Measurements from ENCODE around the gene ANKH.
"Not testable (repeated sequence)": the region's sequence is repeated elsewhere in the genome, so short reads cannot be mapped to it uniquely, and the experiment has no call there.

The ANKH gene

GRCh38 chr5:14871214-14872069 lies at the start of gene ANKH:
Gene ANKH (minus strand): TSS chr5:14871778. CDS start chr5:14871447, 331 bp downstream.
- no peak within 1 kb of the TSS for H3K27ac ChIP-seq (ENCODE audit: low read length)

GRCh38 chr5:14920121-14920520 lies 48.5 kb upstream of the ANKH start:
- no peaks in the 10 kb centered on the region for H3K36me3 ChIP-seq (ENCODE audit: control insufficient read depth, insufficient read depth, low read length)
- H3K4me3 ChIP-seq (ENCODE audit: low read length), result no peak overlapping the region
- no CpG with 5 or more reads among the region's 3 CpGs for WGBS (ENCODE audit: insufficient coverage, insufficient read length)
- no peaks in the 10 kb centered on the region for H3K4me1 ChIP-seq (ENCODE audit: control insufficient read depth, insufficient read depth, low read length)
- H3K27ac ChIP-seq (ENCODE audit: low read length), result no peak overlapping the region
- no peak for DNase-seq (ENCODE audit: low read depth, low spot score)
- no peaks in the 10 kb centered on the region for H3K9me3 ChIP-seq (ENCODE audit: control insufficient read depth, insufficient read depth, low read length)
- H3K27me3 ChIP-seq (ENCODE audit: control insufficient read depth, insufficient read depth, low read length), result no peaks in the 10 kb centered on the region

More at GRCh38 chr5:14871214-14872069, at the start of gene ANKH:
- H3K4me3 ChIP-seq (ENCODE audit: low read length), result peak within 1 kb of the TSS; percentile 88
- no CpG with 5 or more reads among the region's 115 CpGs for WGBS (ENCODE audit: insufficient coverage, insufficient read length)
- DNase-seq (ENCODE audit: low read depth, low spot score), result no peak
- H3K9me3 ChIP-seq (ENCODE audit: control insufficient read depth, insufficient read depth, low read length), result no peaks in the 10 kb centered on the region
- H3K4me1 ChIP-seq (ENCODE audit: control insufficient read depth, insufficient read depth, low read length), result 0 out of 2 replicates have a peak, but pooled peaks cover 2% of the 10 kb centered on the region
- H3K36me3 ChIP-seq (ENCODE audit: control insufficient read depth, insufficient read depth, low read length), result no peaks in the 10 kb centered on the region
- H3K27me3 ChIP-seq (ENCODE audit: control insufficient read depth, insufficient read depth, low read length), result peaks cover 2% of the 10 kb centered on the region; the same call in 1 of the 2 replicates

GRCh38 chr5:14919106-14919505 lies 47.5 kb upstream of the ANKH start:
- not testable (repeated sequence) for H3K4me1 ChIP-seq (ENCODE audit: control insufficient read depth, insufficient read depth, low read length); H3K27me3 ChIP-seq (ENCODE audit: control insufficient read depth, insufficient read depth, low read length); DNase-seq (ENCODE audit: low read depth, low spot score); H3K36me3 ChIP-seq (ENCODE audit: control insufficient read depth, insufficient read depth, low read length); H3K4me3 ChIP-seq (ENCODE audit: low read length); H3K9me3 ChIP-seq (ENCODE audit: control insufficient read depth, insufficient read depth, low read length); H3K27ac ChIP-seq (ENCODE audit: low read length)
- no CpG with 5 or more reads among the region's 2 CpGs for WGBS (ENCODE audit: insufficient coverage, insufficient read length)

GRCh38 chr5:14917719-14918118 lies 46.1 kb upstream of the ANKH start:
- no peaks in the 10 kb centered on the region for H3K27me3 ChIP-seq (ENCODE audit: control insufficient read depth, insufficient read depth, low read length)
- H3K9me3 ChIP-seq (ENCODE audit: control insufficient read depth, insufficient read depth, low read length), result no peaks in the 10 kb centered on the region
- no CpG with 5 or more reads among the region's 2 CpGs for WGBS (ENCODE audit: insufficient coverage, insufficient read length)
- no peak overlapping the region for H3K27ac ChIP-seq (ENCODE audit: low read length)
- H3K36me3 ChIP-seq (ENCODE audit: control insufficient read depth, insufficient read depth, low read length), result no peaks in the 10 kb centered on the region
- no peak overlapping the region for H3K4me3 ChIP-seq (ENCODE audit: low read length)
- no peak for DNase-seq (ENCODE audit: low read depth, low spot score)
- H3K4me1 ChIP-seq (ENCODE audit: control insufficient read depth, insufficient read depth, low read length), result no peaks in the 10 kb centered on the region

- Histone ChIP-seq H3K9me3 (ENCODE audit: control insufficient read depth, insufficient read depth, low read length) (no peaks in the 10 kb centered on the region), H3K27me3 (ENCODE audit: control insufficient read depth, insufficient read depth, low read length) (no peaks in the 10 kb centered on the region), H3K27ac (ENCODE audit: low read length) (no peak overlapping the region), H3K36me3 (ENCODE audit: control insufficient read depth, insufficient read depth, low read length) (no peaks in the 10 kb centered on the region), H3K4me1 (ENCODE audit: control insufficient read depth, insufficient read depth, low read length) (no peaks in the 10 kb centered on the region), H3K4me3 (ENCODE audit: low read length) (no peak overlapping the region)
- no peak for DNase-seq (ENCODE audit: low read depth, low spot score)
- no CpG with 5 or more reads among the region's 10 CpGs for WGBS (ENCODE audit: insufficient coverage, insufficient read length)
These were observed 43.8 kb upstream of the ANKH start for GRCh38 chr5:14915291-14915952.

GRCh38 chr5:14914623-14915260 lies 43.2 kb upstream of the ANKH start:
- Histone ChIP-seq H3K27me3 (ENCODE audit: control insufficient read depth, insufficient read depth, low read length) (no peaks in the 10 kb centered on the region), H3K4me3 (ENCODE audit: low read length) (no peak overlapping the region), H3K27ac (ENCODE audit: low read length) (no peak overlapping the region), H3K9me3 (ENCODE audit: control insufficient read depth, insufficient read depth, low read length) (no peaks in the 10 kb centered on the region), H3K4me1 (ENCODE audit: control insufficient read depth, insufficient read depth, low read length) (no peaks in the 10 kb centered on the region), H3K36me3 (ENCODE audit: control insufficient read depth, insufficient read depth, low read length) (no peaks in the 10 kb centered on the region)
- DNase-seq (ENCODE audit: low read depth, low spot score), result no peak
- WGBS (ENCODE audit: insufficient coverage, insufficient read length), result no CpG with 5 or more reads among the region's 8 CpGs

GRCh38 chr5:14914193-14914592 lies 42.6 kb upstream of the ANKH start:
- Histone ChIP-seq H3K9me3 (ENCODE audit: control insufficient read depth, insufficient read depth, low read length) (no peaks in the 10 kb centered on the region), H3K27ac (ENCODE audit: low read length) (no peak overlapping the region), H3K36me3 (ENCODE audit: control insufficient read depth, insufficient read depth, low read length) (no peaks in the 10 kb centered on the region), H3K4me3 (ENCODE audit: low read length) (no peak overlapping the region), H3K27me3 (ENCODE audit: control insufficient read depth, insufficient read depth, low read length) (no peaks in the 10 kb centered on the region), H3K4me1 (ENCODE audit: control insufficient read depth, insufficient read depth, low read length) (no peaks in the 10 kb centered on the region)
- no peak for DNase-seq (ENCODE audit: low read depth, low spot score)
- WGBS (ENCODE audit: insufficient coverage, insufficient read length), result no CpG with 5 or more reads among the region's 7 CpGs

- DNase-seq (ENCODE audit: low read depth, low spot score), result no peak
- Histone ChIP-seq H3K36me3 (ENCODE audit: control insufficient read depth, insufficient read depth, low read length) (no peaks in the 10 kb centered on the region), H3K27me3 (ENCODE audit: control insufficient read depth, insufficient read depth, low read length) (no peaks in the 10 kb centered on the region), H3K27ac (ENCODE audit: low read length) (no peak overlapping the region), H3K9me3 (ENCODE audit: control insufficient read depth, insufficient read depth, low read length) (no peaks in the 10 kb centered on the region), H3K4me3 (ENCODE audit: low read length) (no peak overlapping the region), H3K4me1 (ENCODE audit: control insufficient read depth, insufficient read depth, low read length) (no peaks in the 10 kb centered on the region)
- 100% methylated on average over 1 of the region's 5 CpGs for WGBS (ENCODE audit: insufficient coverage, insufficient read length)
These were observed 41.5 kb upstream of the ANKH start for GRCh38 chr5:14913096-14913495.

GRCh38 chr5:14912206-14912605 lies 40.6 kb upstream of the ANKH start:
- no peaks in the 10 kb centered on the region for H3K4me1 ChIP-seq (ENCODE audit: control insufficient read depth, insufficient read depth, low read length)
- no peak overlapping the region for H3K27ac ChIP-seq (ENCODE audit: low read length)
- WGBS (ENCODE audit: insufficient coverage, insufficient read length), result 100% methylated on average over 1 of the region's 7 CpGs
- no peaks in the 10 kb centered on the region for H3K36me3 ChIP-seq (ENCODE audit: control insufficient read depth, insufficient read depth, low read length)
- H3K27me3 ChIP-seq (ENCODE audit: control insufficient read depth, insufficient read depth, low read length), result no peaks in the 10 kb centered on the region
- no peak overlapping the region for H3K4me3 ChIP-seq (ENCODE audit: low read length)
- DNase-seq (ENCODE audit: low read depth, low spot score), result no peak
- no peaks in the 10 kb centered on the region for H3K9me3 ChIP-seq (ENCODE audit: control insufficient read depth, insufficient read depth, low read length)

- Histone ChIP-seq H3K9me3 (ENCODE audit: control insufficient read depth, insufficient read depth, low read length) (no peaks in the 10 kb centered on the region), H3K4me3 (ENCODE audit: low read length) (no peak overlapping the region), H3K4me1 (ENCODE audit: control insufficient read depth, insufficient read depth, low read length) (no peaks in the 10 kb centered on the region), H3K27ac (ENCODE audit: low read length) (no peak overlapping the region), H3K36me3 (ENCODE audit: control insufficient read depth, insufficient read depth, low read length) (no peaks in the 10 kb centered on the region), H3K27me3 (ENCODE audit: control insufficient read depth, insufficient read depth, low read length) (no peaks in the 10 kb centered on the region)
- no peak for DNase-seq (ENCODE audit: low read depth, low spot score)
- WGBS (ENCODE audit: insufficient coverage, insufficient read length), result no CpG with 5 or more reads among the region's 2 CpGs
These were observed 37.8 kb upstream of the ANKH start for GRCh38 chr5:14909369-14909768.

All from iPS DF 6.9 (cell line).